GM13977 (cell line): ENCODE results near the gene KLHL24.
"Not testable (repeated sequence)": the region's sequence is repeated elsewhere in the genome, so short reads cannot be mapped to it uniquely, and the experiment has no call there.

Source experiments
- DNase-seq: peaks from one replicate; pipeline ENCODE4 v3.0.0; 2012; ENCODE audit warnings: low spot score
- in situ Hi-C: fragments of 300-500 bp; cut with MboI; formaldehyde crosslinking; loops from one replicate; pipeline ENCODE4 v1.12.0; 2022; ENCODE audit warnings: low sequenced_read_pairs, low pct_unique_long_range_greater_than_20kb, mixed read lengths, inconsistent platforms; ENCODE audit not compliant: unreplicated experiment
- TF ChIP-seq, protein P1 (sequence below): IDR thresholded peaks from 2 replicates; pipeline ENCODE4 v1.5.1; 2012; ENCODE audit warnings: mild to moderate bottlenecking, control low read depth; ENCODE audit not compliant: insufficient read depth; ENCODE audit errors: extremely low read depth, missing control alignments

KLHL24 gene

DNA sequence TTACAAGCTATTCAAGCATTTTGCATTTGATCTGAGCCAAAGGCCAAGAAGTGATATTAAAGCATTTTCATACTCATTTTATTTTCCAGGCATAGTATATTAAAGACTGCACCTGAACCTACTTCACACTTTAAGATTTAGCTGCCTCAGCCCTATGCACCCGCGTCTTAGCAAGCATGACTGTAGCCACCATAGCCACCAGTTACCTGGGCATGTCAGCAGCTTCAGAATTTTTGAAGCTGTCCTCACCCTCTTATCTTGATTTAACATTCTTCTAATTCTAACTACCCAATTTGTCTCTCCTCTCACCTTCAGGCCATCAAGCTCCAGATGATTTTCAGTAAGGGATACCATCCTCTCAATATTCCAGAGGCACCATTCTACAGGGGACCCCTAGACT lies 40.8 kb upstream of the KLHL24 start:
- in situ Hi-C loops = no loop called here
- TF ChIP-seq, protein P1, sequence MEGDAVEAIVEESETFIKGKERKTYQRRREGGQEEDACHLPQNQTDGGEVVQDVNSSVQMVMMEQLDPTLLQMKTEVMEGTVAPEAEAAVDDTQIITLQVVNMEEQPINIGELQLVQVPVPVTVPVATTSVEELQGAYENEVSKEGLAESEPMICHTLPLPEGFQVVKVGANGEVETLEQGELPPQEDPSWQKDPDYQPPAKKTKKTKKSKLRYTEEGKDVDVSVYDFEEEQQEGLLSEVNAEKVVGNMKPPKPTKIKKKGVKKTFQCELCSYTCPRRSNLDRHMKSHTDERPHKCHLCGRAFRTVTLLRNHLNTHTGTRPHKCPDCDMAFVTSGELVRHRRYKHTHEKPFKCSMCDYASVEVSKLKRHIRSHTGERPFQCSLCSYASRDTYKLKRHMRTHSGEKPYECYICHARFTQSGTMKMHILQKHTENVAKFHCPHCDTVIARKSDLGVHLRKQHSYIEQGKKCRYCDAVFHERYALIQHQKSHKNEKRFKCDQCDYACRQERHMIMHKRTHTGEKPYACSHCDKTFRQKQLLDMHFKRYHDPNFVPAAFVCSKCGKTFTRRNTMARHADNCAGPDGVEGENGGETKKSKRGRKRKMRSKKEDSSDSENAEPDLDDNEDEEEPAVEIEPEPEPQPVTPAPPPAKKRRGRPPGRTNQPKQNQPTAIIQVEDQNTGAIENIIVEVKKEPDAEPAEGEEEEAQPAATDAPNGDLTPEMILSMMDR = no peak
- no peak for DNase-seq

DNA sequence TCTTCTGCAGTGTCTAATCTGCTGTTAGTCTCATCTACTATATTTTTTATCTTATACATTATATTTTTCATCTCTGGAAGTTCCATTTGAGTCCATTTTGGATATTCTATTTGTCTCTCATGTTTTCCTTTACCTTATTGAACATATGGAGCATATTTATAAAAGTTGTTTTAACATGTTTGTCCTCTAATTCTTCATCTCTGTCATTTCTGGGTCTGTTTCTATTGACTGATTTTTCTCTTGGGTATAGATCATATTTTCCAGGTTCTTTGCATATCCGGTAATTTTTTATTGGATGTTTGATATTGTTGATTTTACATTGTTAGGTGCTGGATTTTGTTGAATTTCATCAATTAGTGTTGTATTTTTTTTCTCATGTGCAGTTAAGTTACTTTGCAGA lies 37.5 kb upstream of the KLHL24 start:
- TF ChIP-seq, protein P1 = no peak
- in situ Hi-C loops = no loop called here

DNA sequence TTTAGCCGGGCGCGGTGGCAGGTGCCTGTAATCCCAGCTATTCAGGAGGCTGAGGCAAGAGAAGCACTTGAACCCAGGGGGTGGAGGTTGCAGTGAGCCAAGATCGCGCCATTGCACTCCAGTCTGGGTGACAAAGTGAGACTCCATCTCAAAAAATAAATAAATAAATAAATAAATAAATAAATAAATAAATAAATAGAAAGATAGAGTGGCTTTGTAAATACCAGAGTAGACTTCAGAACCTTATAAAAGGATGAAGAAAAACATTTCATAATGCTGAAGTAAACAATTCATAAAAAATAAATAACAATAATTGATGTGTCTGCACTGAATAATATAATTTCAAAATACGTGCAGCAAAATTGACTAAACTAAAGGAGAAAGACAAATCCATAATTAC lies 24.1 kb upstream of the KLHL24 start:
- DNase-seq, in situ Hi-C loops: not testable (repeated sequence)

More for the DNA sequence above, 37.5 kb upstream of the KLHL24 start:
- no peak for DNase-seq

DNA sequence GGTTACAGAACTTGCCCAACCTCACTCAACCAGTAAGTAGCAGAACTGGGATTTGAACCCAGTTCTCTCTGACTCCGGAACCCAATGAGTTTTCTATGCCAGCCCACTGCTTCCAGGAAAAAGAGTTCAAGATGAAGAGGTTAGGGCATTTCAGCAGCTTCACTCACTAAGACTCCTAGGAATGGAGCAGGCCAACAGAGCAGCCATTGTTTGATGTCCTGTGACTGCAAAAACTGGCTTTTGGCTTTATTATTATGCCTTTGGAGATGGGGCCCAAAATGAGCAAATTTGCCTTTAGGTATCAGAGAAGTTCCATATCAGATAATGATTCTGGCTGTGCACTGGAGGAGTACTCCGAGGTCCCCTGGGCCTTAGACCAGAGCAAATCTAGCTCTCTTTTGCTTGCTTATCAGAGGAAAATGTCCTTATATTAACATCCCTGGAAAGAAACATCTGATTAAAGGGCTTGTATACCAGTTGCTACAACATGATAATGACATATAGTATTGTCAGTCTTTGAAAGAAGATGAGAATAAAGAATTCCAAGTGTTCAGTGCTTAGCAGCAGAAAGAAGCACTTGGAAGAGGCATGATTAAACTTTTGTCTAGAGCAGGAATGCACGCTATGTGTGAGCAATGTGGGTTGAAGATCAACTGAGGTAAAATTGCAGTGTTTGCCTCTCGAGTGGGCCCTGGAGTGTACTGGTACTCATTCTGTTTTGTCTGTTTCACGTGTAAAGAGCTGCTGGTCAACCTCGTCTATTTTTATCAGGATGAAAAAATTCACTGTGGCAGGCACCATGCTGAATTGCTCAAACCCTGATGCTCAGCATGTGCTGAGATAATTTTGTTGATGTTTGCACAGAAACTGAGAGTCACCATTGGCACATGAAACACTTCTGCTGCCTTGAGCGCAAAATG lies 21.8 kb upstream of the KLHL24 start:
- DNase-seq = no peak
- in situ Hi-C loops = no loop called here

DNA sequence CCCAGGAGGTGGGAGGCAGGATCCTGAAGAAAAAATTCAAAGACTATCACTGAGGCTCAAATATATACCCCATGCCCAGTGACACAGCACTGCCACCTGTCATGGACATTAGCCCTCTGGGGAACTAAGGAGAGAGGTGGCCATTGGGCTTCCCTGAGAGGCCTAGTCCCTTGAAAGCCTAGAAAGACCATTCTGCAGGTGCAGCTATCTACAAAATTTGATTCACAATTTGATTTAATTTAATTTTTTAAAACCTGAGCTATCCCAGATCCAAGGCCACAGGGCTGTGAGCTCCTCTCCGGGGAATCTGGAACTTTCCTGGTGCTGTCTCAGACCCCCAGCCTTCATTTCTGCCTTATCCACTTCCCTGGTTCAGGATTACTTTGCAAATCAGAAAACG lies 16.9 kb upstream of the KLHL24 start:
- TF ChIP-seq, protein P1 = no peak
- no peak for DNase-seq
- in situ Hi-C loops = no loop called here

More for the DNA sequence above, 21.8 kb upstream of the KLHL24 start:
- TF ChIP-seq, protein P1 = no peak

DNA sequence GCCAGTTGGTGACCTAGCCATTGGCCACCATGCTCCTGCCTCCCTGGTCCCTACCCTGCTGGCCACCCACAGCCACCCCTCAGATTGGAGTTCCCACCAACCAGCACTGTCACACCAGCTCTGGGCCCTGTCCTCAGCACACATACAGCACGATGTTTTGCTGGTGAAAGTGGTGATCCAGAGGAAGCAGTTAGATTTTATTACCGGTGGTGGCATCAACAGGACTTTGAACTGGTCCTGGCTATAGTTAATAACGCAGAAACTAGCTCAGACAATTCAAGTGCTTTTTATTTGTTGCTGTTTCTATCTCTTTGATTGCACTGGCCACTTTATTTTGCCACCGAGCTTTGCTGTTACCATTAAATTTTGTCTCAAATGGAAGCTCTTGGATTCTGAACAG lies 16.4 kb upstream of the KLHL24 start:
- DNase-seq = no peak
- in situ Hi-C loops = no loop called here
- TF ChIP-seq, protein P1 = no peak

DNA sequence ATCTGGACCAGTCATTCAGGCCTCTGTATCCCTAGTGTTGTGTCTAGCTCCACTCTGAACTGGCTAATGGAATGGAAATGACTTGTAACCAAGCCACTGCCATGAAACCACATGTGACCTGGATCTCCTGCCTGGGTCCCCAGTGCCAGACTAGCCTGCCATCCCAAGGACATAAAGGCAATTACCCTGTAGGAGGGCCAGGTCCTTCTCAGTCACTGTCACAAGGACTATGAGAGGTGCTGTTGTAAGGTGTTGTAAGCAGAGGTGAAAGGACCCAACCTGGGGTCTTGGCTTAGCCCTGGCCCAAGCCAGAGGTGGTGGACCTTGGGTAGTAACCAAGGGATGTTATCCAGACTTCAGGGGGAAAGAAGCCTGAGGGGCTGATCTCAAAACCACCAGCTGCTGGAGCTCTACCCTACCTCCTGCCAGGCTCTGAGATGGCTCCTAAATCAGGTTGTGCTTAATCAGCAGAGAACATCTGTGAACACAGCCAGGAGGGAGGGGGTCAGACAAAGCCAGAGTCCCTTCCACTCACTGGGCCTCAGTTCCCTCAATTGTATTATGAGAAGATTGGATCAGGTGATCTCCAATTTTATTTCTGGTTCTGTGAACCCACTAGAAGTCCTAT lies 15.7 kb upstream of the KLHL24 start:
- in situ Hi-C loops = no loop called here
- TF ChIP-seq, protein P1 = no peak
- DNase-seq = no peak
